ENCODE results near the gene IPO11.
"Not testable (repeated sequence)": the region's sequence is repeated elsewhere in the genome, so short reads cannot be mapped to it uniquely, and the experiment has no call there.

Gene IPO11

GRCh38 chr5:62514510-62515119 lies 102.1 kb downstream of the IPO11 start:
- DNase-seq (ENCODE audit: insufficient read length, low spot score) (no peak), FAIRE-seq (no peak)
- TF ChIP-seq POLR2A (IDR thresholded peaks at IDR 0.05; ENCODE audit: low read depth, low read length): no peak

- not testable (repeated sequence) for DNase-seq (ENCODE audit: insufficient read length, low spot score); FAIRE-seq
Measured at GRCh38 chr5:62520812-62521211, 108.2 kb downstream of the IPO11 start.

- FAIRE-seq: no peak
Measured at GRCh38 chr5:62521319-62521718, 108.8 kb downstream of the IPO11 start.

GRCh38 chr5:62522811-62523210 lies 110.2 kb downstream of the IPO11 start:
- DNase-seq (ENCODE audit: insufficient read length, low spot score): no peak
- FAIRE-seq: no peak
- no peak for TF ChIP-seq POLR2A (IDR thresholded peaks at IDR 0.05; ENCODE audit: low read depth, low read length)

More at GRCh38 chr5:62521319-62521718, 108.8 kb downstream of the IPO11 start:
- TF ChIP-seq POLR2A (IDR thresholded peaks at IDR 0.05; ENCODE audit: low read depth, low read length): no peak
- no peak for DNase-seq (ENCODE audit: insufficient read length, low spot score)

- FAIRE-seq (no peak), DNase-seq (ENCODE audit: insufficient read length, low spot score) (no peak)
- no peak for TF ChIP-seq POLR2A (IDR thresholded peaks at IDR 0.05; ENCODE audit: low read depth, low read length)
Measured at GRCh38 chr5:62533597-62533996, 121.0 kb downstream of the IPO11 start.

- DNase-seq (ENCODE audit: insufficient read length, low spot score) (no peak), FAIRE-seq (no peak)
- no peak for TF ChIP-seq POLR2A (IDR thresholded peaks at IDR 0.05; ENCODE audit: low read depth, low read length)
Measured at GRCh38 chr5:62534461-62535236, 122.1 kb downstream of the IPO11 start.

GRCh38 chr5:62536232-62536631 lies 123.7 kb downstream of the IPO11 start:
- FAIRE-seq (no peak), DNase-seq (ENCODE audit: insufficient read length, low spot score) (no peak)
- TF ChIP-seq POLR2A (IDR thresholded peaks at IDR 0.05; ENCODE audit: low read depth, low read length): no peak

- FAIRE-seq: no peak
- no peak for DNase-seq (ENCODE audit: insufficient read length, low spot score)
- TF ChIP-seq POLR2A (IDR thresholded peaks at IDR 0.05; ENCODE audit: low read depth, low read length): no peak
Measured at GRCh38 chr5:62536783-62537182, 124.2 kb downstream of the IPO11 start.

- DNase-seq (ENCODE audit: insufficient read length, low spot score): no peak
- no peak for FAIRE-seq
- TF ChIP-seq POLR2A (IDR thresholded peaks at IDR 0.05; ENCODE audit: low read depth, low read length): no peak
Measured at GRCh38 chr5:62538017-62538942, 125.7 kb downstream of the IPO11 start.

- DNase-seq (ENCODE audit: insufficient read length, low spot score) (no peak), FAIRE-seq (no peak)
- TF ChIP-seq POLR2A (IDR thresholded peaks at IDR 0.05; ENCODE audit: low read depth, low read length): no peak
Measured at GRCh38 chr5:62542720-62543119, 130.2 kb downstream of the IPO11 start.

- TF ChIP-seq POLR2A (IDR thresholded peaks at IDR 0.05; ENCODE audit: low read depth, low read length): no peak
- FAIRE-seq (no peak), DNase-seq (ENCODE audit: insufficient read length, low spot score) (no peak)
Measured at GRCh38 chr5:62547945-62548630, 135.5 kb downstream of the IPO11 start.

- FAIRE-seq: no peak
- no peak for DNase-seq (ENCODE audit: insufficient read length, low spot score)
- TF ChIP-seq POLR2A (IDR thresholded peaks at IDR 0.05; ENCODE audit: low read depth, low read length): no peak
Measured at GRCh38 chr5:62550103-62550502, 137.5 kb downstream of the IPO11 start.

GRCh38 chr5:62555930-62556329 lies 143.4 kb downstream of the IPO11 start:
- FAIRE-seq: no peak
- DNase-seq (ENCODE audit: insufficient read length, low spot score): no peak
- TF ChIP-seq POLR2A (IDR thresholded peaks at IDR 0.05; ENCODE audit: low read depth, low read length): no peak

GRCh38 chr5:62558941-62559340 lies 146.4 kb downstream of the IPO11 start:
- no peak for DNase-seq (ENCODE audit: insufficient read length, low spot score)
- no peak for TF ChIP-seq POLR2A (IDR thresholded peaks at IDR 0.05; ENCODE audit: low read depth, low read length)
- FAIRE-seq: no peak

All from H54 (cell line).